Body of pancreas (tissue), 4 donors: ENCODE results near the gene NUBPL. TPM values are rescaled to one million over a fixed set of nuclear protein-coding genes. Genes with fewer than 3 reads are reported as not detected.

Experiments used
- ATAC-seq: fragments of 150-250 bp; one replicate; pipeline ENCODE4 v1.9.1; 2016
- DNase-seq, 4 donors: peaks; one replicate each; pipeline ENCODE4 v3.0.0-alpha.2; 2019
- H3K27ac ChIP-seq, 4 donors: fragments of 200-600 bp; sonication (generic); 1 replicate in 3 of 4; 2 replicates in 1 of 4; pipeline versions ENCODE4 v1.5.1 to v1.6.1; 2016 to 2019; ENCODE audit warnings: mild to moderate bottlenecking in 1 of 4, mixed read lengths in 1 of 4, moderate library complexity in 1 of 4
- H3K27me3 ChIP-seq, 2 donors: fragments of 200-600 bp; sonication (generic); one replicate each; pipeline ENCODE4 v1.6.0; 2016; ENCODE audit warnings: mild to moderate bottlenecking in 1 of 2
- H3K36me3 ChIP-seq, 2 donors: fragments of 200-600 bp; sonication (generic); replicated peaks in 1 of 2; 2 replicates each; pipeline ENCODE4 v1.5.1; 2016; ENCODE audit warnings: low read depth in 2 of 2; ENCODE audit not compliant: insufficient read depth in 1 of 2
- H3K4me1 ChIP-seq: fragments of 200-600 bp; sonication (generic); one replicate; pipeline ENCODE4 v1.6.0; 2016
- H3K4me3 ChIP-seq, 2 donors: fragments of 200-600 bp; sonication (generic); 1 replicate in 1 of 2; 2 replicates in 1 of 2; pipeline ENCODE4 v1.5.1; 2016 to 2019
- H3K9me3 ChIP-seq, 3 donors: fragments of 200-600 bp; sonication (generic); 1 replicate in 2 of 3; 2 replicates in 1 of 3; pipeline ENCODE4 v1.5.1; 2016
- POLR2A ChIP-seq, 3 donors: fragments of 450-650 bp; IDR thresholded peaks; one replicate each; pipeline ENCODE4 v1.6.1; 2016; ENCODE audit warnings: antibody characterized with exemption in 3 of 3, mild to moderate bottlenecking in 2 of 3
- WGBS, 2 donors: methylation state at CpG; one replicate each; pipeline ENCODE4 v1.1.5; 2017; 5-methylcytosine and 5-hydroxymethylcytosine counted together
- intact Hi-C: fragments of 100-400 bp; cut with DNase I; formaldehyde crosslinking; loops from one replicate; pipeline ENCODE4 v1.15.1; 2023
- total RNA-seq, 2 donors: library from RNA; depleted of rRNA; stranded (reverse); fragments of >200 nt; gene quantifications; one replicate each; pipeline ENCODE4 v1.1.0, GENCODE V29; 2016
- TF ChIP-seq, protein P1 (sequence below), 7 experiments: fragments of 450-650 bp in 4 of 7; fragments of 200-600 bp in 3 of 7; sonication (generic) in 3 of 7; IDR thresholded peaks; one replicate each; pipeline ENCODE4 v1.5.1; 2016 to 2019; ENCODE audit warnings: antibody characterized with exemption in 7 of 7

The NUBPL gene
- total RNA-seq, 2 donors from 2014 or later, result 4.7 to 18.5 TPM

DNA sequence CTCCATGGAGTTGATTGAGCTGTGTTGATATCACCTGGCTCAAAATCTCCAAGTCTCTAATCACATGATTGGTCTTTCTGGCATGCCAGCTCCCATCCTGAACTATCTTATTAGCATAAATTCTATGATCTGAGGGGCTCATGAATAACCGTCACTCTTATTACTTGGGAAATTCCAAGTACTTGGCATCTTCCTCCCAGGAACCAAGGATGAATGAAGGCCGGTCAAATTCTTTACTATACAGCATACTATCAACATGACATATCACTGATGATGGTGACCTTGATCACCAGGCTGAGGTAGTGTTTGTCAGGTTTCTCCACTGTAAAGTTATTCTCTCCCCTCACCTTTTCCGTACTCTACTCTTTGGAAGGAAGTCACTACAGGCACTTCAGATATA is 16.4 kb upstream of the NUBPL start:
- no peaks in the 10 kb centered on the region for H3K36me3 ChIP-seq
- intact Hi-C loops, result no loop called here
- H3K27ac ChIP-seq, result no peak overlapping the region
- no peaks in the 10 kb centered on the region for H3K4me1 ChIP-seq
- H3K4me3 ChIP-seq, result no peak overlapping the region
- TF ChIP-seq, protein P1, sequence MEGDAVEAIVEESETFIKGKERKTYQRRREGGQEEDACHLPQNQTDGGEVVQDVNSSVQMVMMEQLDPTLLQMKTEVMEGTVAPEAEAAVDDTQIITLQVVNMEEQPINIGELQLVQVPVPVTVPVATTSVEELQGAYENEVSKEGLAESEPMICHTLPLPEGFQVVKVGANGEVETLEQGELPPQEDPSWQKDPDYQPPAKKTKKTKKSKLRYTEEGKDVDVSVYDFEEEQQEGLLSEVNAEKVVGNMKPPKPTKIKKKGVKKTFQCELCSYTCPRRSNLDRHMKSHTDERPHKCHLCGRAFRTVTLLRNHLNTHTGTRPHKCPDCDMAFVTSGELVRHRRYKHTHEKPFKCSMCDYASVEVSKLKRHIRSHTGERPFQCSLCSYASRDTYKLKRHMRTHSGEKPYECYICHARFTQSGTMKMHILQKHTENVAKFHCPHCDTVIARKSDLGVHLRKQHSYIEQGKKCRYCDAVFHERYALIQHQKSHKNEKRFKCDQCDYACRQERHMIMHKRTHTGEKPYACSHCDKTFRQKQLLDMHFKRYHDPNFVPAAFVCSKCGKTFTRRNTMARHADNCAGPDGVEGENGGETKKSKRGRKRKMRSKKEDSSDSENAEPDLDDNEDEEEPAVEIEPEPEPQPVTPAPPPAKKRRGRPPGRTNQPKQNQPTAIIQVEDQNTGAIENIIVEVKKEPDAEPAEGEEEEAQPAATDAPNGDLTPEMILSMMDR (IDR thresholded peaks at IDR 0.05), result no peak
- no peak for TF ChIP-seq POLR2A (IDR thresholded peaks at IDR 0.05)
- DNase-seq (no peak), ATAC-seq (no peak)
- 38 to 52% methylated on average over 3 of the region's 3 CpGs for WGBS, 2 donors
- no peaks in the 10 kb centered on the region for H3K9me3 ChIP-seq
- H3K27me3 ChIP-seq, result no peaks in the 10 kb centered on the region

DNA sequence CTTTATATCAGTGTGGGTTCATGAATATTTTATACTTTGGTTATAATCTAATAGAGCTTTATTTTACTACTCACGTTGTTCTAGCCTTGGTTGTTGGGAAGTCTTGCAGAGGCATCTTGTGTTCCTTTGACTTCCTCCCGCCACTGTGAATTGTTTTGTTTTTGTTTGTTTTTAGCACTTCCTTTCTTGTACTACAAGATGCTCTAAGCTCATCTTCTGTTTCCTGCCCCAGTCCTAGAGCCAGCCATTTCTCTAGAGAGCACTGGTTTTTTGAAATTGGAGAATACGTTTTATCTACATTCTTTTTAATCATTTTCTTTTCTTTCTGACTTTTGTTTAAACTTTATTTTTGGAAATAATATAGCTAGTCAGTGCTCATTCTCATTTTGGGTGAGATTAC is 15.9 kb upstream of the NUBPL start:
- H3K9me3 ChIP-seq, result no peaks in the 10 kb centered on the region
- H3K27me3 ChIP-seq, result no peaks in the 10 kb centered on the region
- H3K36me3 ChIP-seq, result no peaks in the 10 kb centered on the region
- no peak for DNase-seq
- intact Hi-C loops, result no loop called here
- no peak overlapping the region for H3K4me3 ChIP-seq
- no peak for ATAC-seq
- no peaks in the 10 kb centered on the region for H3K4me1 ChIP-seq
- TF ChIP-seq, protein P1 (IDR thresholded peaks at IDR 0.05), result no peak
- no peak for TF ChIP-seq POLR2A (IDR thresholded peaks at IDR 0.05)
- WGBS, 2 donors, result 14 to 28% methylated on average over 3 of the region's 3 CpGs
- H3K27ac ChIP-seq, result no peak overlapping the region

DNA sequence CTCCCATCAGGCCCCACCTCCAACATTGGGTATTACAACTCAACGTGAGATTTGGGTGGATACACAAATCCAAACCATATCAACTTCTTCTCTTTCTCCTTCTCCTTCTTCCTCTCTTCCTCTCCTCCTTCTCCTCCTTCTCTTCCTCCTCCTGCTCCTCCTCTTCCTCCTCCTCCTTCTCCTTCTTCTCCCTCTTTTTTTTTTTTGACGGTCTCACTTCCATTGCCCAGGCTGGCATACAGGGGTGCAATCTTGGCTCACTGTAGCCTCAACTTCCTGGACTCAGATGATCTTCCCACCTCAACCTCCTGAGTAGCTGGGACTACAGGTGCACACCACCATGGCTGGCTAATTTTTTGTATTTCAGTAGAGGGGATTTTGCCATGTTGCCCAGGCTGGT is 11.4 kb upstream of the NUBPL start:
- TF ChIP-seq, protein P1 (IDR thresholded peaks at IDR 0.05), result no peak
- no peak for TF ChIP-seq POLR2A (IDR thresholded peaks at IDR 0.05)
- no peaks in the 10 kb centered on the region for H3K36me3 ChIP-seq
- H3K9me3 ChIP-seq, result no peaks in the 10 kb centered on the region
- DNase-seq (no peak), ATAC-seq (no peak)
- intact Hi-C loops, result no loop called here
- no peak overlapping the region for H3K4me3 ChIP-seq
- 85 to 89% methylated on average over 2 of the region's 2 CpGs for WGBS, 2 donors
- no peaks in the 10 kb centered on the region for H3K27me3 ChIP-seq
- H3K4me1 ChIP-seq, result no peaks in the 10 kb centered on the region
- no peak overlapping the region for H3K27ac ChIP-seq

DNA sequence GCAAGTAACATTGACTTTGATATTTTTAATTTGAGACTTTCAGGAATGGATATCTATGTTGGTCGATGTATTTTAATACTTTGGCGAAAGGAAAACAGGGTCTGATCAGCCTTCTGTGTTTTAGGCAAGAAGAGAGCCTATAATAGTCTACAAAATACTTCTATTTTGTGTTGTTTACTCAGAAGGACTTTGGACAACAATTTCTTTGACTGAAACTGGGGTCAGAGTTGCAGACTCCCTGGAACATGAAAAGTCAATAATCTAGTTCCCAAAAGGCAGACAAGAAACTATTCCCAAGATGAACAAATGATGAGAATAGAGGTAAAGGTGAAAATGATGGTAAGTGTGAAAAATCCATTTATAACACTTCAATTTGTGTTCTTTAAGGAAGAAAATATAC is 10.6 kb upstream of the NUBPL start:
- no peaks in the 10 kb centered on the region for H3K27me3 ChIP-seq
- H3K4me1 ChIP-seq, result no peaks in the 10 kb centered on the region
- 61% methylated on average over 2 of the region's 2 CpGs for WGBS, 2 donors
- no peak for ATAC-seq
- H3K36me3 ChIP-seq, result no peaks in the 10 kb centered on the region
- H3K9me3 ChIP-seq, result no peaks in the 10 kb centered on the region
- DNase-seq, result no peak
- H3K4me3 ChIP-seq, result no peak overlapping the region
- no peak overlapping the region for H3K27ac ChIP-seq
- no peak for TF ChIP-seq POLR2A (IDR thresholded peaks at IDR 0.05)
- TF ChIP-seq, protein P1 (IDR thresholded peaks at IDR 0.05), result no peak
- intact Hi-C loops, result no loop called here

DNA sequence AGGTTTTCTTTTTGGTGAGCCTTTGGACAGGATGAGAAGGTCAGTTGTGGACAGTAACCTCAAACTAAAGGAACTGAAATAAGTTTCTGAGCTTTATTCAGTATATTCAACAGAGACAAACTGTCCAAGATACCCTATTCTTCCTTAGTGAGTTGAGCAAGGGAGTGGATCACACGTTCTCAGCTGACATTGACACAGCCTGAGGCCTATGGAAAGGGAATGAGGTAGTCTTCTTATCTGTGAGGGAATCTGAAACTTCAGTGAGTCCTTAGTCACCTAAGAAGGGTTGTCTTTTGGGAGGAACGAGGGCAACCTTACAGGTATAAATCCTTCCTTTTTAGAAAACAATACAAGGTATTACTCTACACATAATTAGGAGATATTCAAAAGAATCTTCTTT is 5.0 kb upstream of the NUBPL start:
- TF ChIP-seq POLR2A (IDR thresholded peaks at IDR 0.05), result no peak
- TF ChIP-seq, protein P1 (IDR thresholded peaks at IDR 0.05), result no peak
- DNase-seq (no peak), ATAC-seq (no peak)
- no peak overlapping the region for H3K27ac ChIP-seq
- no peak overlapping the region for H3K4me3 ChIP-seq
- no peaks in the 10 kb centered on the region for H3K27me3 ChIP-seq
- WGBS, 2 donors, result 43 to 55% methylated on average over 2 of the region's 2 CpGs
- H3K9me3 ChIP-seq, result no peaks in the 10 kb centered on the region
- intact Hi-C loops, result no loop called here
- no peaks in the 10 kb centered on the region for H3K4me1 ChIP-seq
- no peaks in the 10 kb centered on the region for H3K36me3 ChIP-seq
